ENCODE measurements around the gene ANKRD27.

The ANKRD27 gene

GRCh38 chr19:32555786-32556185 lies 119.2 kb downstream of the ANKRD27 start:
- DNase-seq (ENCODE audit: low read depth, low spot score): no peak

GRCh38 chr19:32550666-32551065 lies 124.3 kb downstream of the ANKRD27 start:
- no peak for DNase-seq (ENCODE audit: low read depth, low spot score)

All from ELF-1 (cell line).